ENCODE measurements around the gene MAOA.

The MAOA gene

GRCh38 chrX:43753637-43754036 is 97.5 kb downstream of the MAOA start:
- Histone ChIP-seq H3K9me3 (ENCODE audit: control insufficient read depth, insufficient read depth, low read length) (no peaks in the 10 kb centered on the region), H3K36me3 (ENCODE audit: control insufficient read depth, insufficient read depth, low read length) (no peaks in the 10 kb centered on the region), H3K27me3 (ENCODE audit: control insufficient read depth, insufficient read depth, low read length) (no peaks in the 10 kb centered on the region), H3K4me3 (ENCODE audit: low read length) (no peak overlapping the region), H3K4me1 (ENCODE audit: control insufficient read depth, insufficient read depth, low read length) (no peaks in the 10 kb centered on the region), H3K27ac (ENCODE audit: low read length) (no peak overlapping the region)
- no peak for DNase-seq (ENCODE audit: low read depth, low spot score)
- WGBS (ENCODE audit: insufficient coverage, insufficient read length): no CpG with 5 or more reads among the region's 3 CpGs

- WGBS (ENCODE audit: insufficient coverage, insufficient read length): no CpG with 5 or more reads among the region's 5 CpGs
- no peak for DNase-seq (ENCODE audit: low read depth, low spot score)
- H3K4me1 ChIP-seq (ENCODE audit: control insufficient read depth, insufficient read depth, low read length): no peaks in the 10 kb centered on the region
- H3K27me3 ChIP-seq (ENCODE audit: control insufficient read depth, insufficient read depth, low read length): no peaks in the 10 kb centered on the region
- no peaks in the 10 kb centered on the region for H3K9me3 ChIP-seq (ENCODE audit: control insufficient read depth, insufficient read depth, low read length)
- no peak overlapping the region for H3K27ac ChIP-seq (ENCODE audit: low read length)
- no peaks in the 10 kb centered on the region for H3K36me3 ChIP-seq (ENCODE audit: control insufficient read depth, insufficient read depth, low read length)
- no peak overlapping the region for H3K4me3 ChIP-seq (ENCODE audit: low read length)
Measured at GRCh38 chrX:43756076-43756475, 100.0 kb downstream of the MAOA start.

- H3K36me3 ChIP-seq (ENCODE audit: control insufficient read depth, insufficient read depth, low read length): no peaks in the 10 kb centered on the region
- DNase-seq (ENCODE audit: low read depth, low spot score): no peak
- no peak overlapping the region for H3K27ac ChIP-seq (ENCODE audit: low read length)
- H3K4me1 ChIP-seq (ENCODE audit: control insufficient read depth, insufficient read depth, low read length): no peaks in the 10 kb centered on the region
- no peaks in the 10 kb centered on the region for H3K27me3 ChIP-seq (ENCODE audit: control insufficient read depth, insufficient read depth, low read length)
- H3K9me3 ChIP-seq (ENCODE audit: control insufficient read depth, insufficient read depth, low read length): no peaks in the 10 kb centered on the region
- H3K4me3 ChIP-seq (ENCODE audit: low read length): no peak overlapping the region
- no CpG with 5 or more reads among the region's 7 CpGs for WGBS (ENCODE audit: insufficient coverage, insufficient read length)
Measured at GRCh38 chrX:43758044-43758443, 101.9 kb downstream of the MAOA start.

GRCh38 chrX:43785930-43786591 is 130.0 kb downstream of the MAOA start:
- no peaks in the 10 kb centered on the region for H3K27me3 ChIP-seq (ENCODE audit: control insufficient read depth, insufficient read depth, low read length)
- no peaks in the 10 kb centered on the region for H3K36me3 ChIP-seq (ENCODE audit: control insufficient read depth, insufficient read depth, low read length)
- no peak overlapping the region for H3K27ac ChIP-seq (ENCODE audit: low read length)
- no CpG with 5 or more reads among the region's 5 CpGs for WGBS (ENCODE audit: insufficient coverage, insufficient read length)
- no peak for DNase-seq (ENCODE audit: low read depth, low spot score)
- no peak overlapping the region for H3K4me3 ChIP-seq (ENCODE audit: low read length)
- H3K4me1 ChIP-seq (ENCODE audit: control insufficient read depth, insufficient read depth, low read length): no peaks in the 10 kb centered on the region
- H3K9me3 ChIP-seq (ENCODE audit: control insufficient read depth, insufficient read depth, low read length): no peaks in the 10 kb centered on the region

Measured in iPS DF 6.9 (cell line).